ENCODE results near the gene PDE4D.

PDE4D gene

DNA sequence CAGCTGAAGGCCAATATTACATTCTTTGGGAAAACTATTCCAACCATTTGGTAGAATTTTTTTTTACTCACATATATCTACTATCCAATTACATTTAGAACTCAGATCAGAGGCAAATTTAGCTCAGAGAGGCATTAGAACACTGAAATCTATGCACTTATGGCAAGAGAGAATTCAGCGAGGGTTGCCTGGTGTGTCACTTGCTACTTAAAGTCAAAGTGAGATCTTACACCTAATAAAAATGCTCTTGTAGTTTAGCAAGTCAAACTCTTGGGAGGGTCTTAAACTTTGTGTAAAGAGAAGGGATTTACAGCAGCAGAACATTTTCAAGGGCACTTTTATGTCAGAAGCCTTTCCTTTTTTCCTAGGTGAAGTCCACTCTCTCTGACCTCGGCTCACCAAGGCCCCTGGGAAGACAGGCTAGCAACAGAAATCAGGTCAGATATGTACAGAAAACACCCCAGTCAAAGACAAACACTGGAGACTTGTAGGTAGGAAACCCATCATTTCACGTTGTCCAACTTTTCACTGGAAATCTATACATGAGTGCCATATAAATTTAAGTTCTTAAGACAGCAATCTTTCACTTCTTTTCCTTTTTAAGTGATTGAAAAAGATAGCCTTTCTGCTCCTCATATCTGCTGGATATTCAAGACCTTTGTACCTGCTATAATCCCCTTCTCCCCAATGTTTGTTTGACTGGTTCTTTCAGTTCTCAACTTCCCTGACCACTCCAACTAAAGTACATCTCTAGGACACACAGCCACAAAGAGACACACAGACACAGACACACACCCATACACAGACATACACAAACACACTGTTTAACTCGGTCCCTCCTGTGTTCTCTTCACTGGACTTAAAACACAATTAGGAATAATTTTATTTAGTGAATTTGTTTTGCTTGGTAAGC lies 635.8 kb downstream of the PDE4D start:
- no peak for DNase-seq (ENCODE audit: low read depth)
- no peak for TF ChIP-seq CTCF (IDR thresholded peaks at IDR 0.05; ENCODE audit: insufficient read depth, low read depth, low read length, missing control alignments)
- no peak overlapping the region for H3K4me3 ChIP-seq (ENCODE audit: low read length)

DNA sequence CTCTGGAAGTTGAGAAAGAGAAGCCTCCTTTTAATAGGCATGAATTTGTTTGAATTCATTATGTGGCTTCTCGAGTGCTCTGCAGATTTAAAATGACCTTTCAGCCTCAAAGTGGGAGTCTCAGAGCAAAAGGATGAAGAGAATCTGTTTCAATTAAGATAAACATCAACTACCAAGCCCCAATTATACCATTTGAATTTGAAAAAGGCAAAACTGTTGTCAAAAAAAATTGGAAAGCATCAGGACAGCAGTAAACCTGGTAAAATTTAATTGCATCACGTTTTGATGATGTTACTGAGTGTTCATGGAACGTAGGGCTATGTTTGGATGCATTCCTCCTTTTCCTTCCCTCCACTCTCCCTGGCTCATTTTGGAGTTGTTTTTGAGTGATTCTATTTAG lies 637.2 kb downstream of the PDE4D start:
- no peak for DNase-seq (ENCODE audit: low read depth)
- no peak overlapping the region for H3K4me3 ChIP-seq (ENCODE audit: low read length)
- TF ChIP-seq CTCF (IDR thresholded peaks at IDR 0.05; ENCODE audit: insufficient read depth, low read depth, low read length, missing control alignments) = no peak

- no peak for TF ChIP-seq CTCF (IDR thresholded peaks at IDR 0.05; ENCODE audit: insufficient read depth, low read depth, low read length, missing control alignments)
- no peak for DNase-seq (ENCODE audit: low read depth)
- no peak overlapping the region for H3K4me3 ChIP-seq (ENCODE audit: low read length)
Observed at GRCh38 chr5:59254055-59254687, 639.4 kb downstream of the PDE4D start.

DNA sequence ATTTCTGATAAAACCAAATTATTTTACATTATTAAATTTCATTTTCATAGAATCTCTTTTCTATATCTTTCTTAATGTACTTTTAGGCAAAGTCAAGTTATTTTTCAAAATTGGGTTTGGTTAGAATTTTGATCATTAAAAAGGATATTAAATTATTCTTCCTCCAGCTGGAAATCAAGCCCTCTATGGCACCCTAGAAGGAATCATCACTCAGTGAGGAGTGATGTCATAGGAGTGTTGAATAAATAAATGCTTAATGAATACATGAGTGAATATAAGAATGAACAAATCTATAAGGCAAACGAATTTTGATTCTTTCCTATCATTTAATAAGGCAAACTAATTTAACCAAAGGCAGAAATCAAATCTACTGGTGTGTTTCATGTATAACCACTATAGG lies 639.9 kb downstream of the PDE4D start:
- no peak for TF ChIP-seq CTCF (IDR thresholded peaks at IDR 0.05; ENCODE audit: insufficient read depth, low read depth, low read length, missing control alignments)
- no peak overlapping the region for H3K4me3 ChIP-seq (ENCODE audit: low read length)

DNA sequence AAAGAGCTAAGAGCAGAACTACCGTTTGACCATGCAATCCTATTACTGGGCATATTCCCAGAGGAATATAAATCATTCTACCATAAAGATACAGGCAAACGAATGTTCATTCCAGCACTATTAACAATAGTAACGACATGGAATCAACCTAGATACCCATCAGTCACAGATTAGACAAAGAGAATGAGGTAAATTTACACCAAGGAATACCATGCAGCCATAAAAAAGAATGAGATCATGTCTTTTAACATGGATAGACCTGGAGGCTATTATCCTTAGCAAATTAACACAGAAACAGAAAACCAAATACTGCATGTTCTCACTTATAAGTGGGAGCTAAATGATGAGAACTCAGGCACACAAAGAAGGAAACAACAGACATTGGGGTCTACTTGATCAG lies 641.9 kb downstream of the PDE4D start:
- no peak for DNase-seq (ENCODE audit: low read depth)
- H3K4me3 ChIP-seq (ENCODE audit: low read length) = no peak overlapping the region
- TF ChIP-seq CTCF (IDR thresholded peaks at IDR 0.05; ENCODE audit: insufficient read depth, low read depth, low read length, missing control alignments) = no peak

More for the DNA sequence above, 639.9 kb downstream of the PDE4D start:
- DNase-seq (ENCODE audit: low read depth) = no peak

DNA sequence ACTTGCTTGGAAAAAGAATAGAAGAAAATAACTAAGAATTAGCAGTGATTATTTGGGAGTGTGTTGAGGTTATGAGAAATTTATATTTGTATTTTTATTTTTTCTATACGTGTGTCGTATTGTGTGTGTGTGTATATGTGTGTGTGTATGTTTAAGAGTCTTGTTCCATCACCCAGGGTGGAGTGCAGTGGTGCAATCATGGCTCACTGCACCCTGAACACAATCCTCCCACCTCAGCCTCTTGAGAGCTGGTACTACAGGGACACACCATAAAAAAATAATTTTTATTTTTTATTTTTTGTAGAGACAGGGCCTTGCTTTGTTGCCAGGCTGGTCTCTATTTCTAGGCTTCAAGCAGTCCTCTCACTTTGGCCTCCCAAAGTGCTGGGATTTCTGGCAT lies 643.8 kb downstream of the PDE4D start:
- TF ChIP-seq CTCF (IDR thresholded peaks at IDR 0.05; ENCODE audit: insufficient read depth, low read depth, low read length, missing control alignments) = no peak
- H3K4me3 ChIP-seq (ENCODE audit: low read length) = no peak overlapping the region
- DNase-seq (ENCODE audit: low read depth) = no peak

All from epithelial cell of esophagus (primary cell).